ENCODE data around the gene ASPG.

ASPG gene

GRCh38 chr14:104116288-104116755 lies 30.8 kb downstream of the ASPG start:
- no peak for DNase-seq (ENCODE audit: low spot score)
- in situ Hi-C loops (cut with MboI; ENCODE audit: low sequenced_read_pairs, unreplicated experiment) = no loop called here
- TF ChIP-seq CTCF (IDR thresholded peaks at IDR 0.05; ENCODE audit: borderline replicate concordance, control extremely low read depth, extremely low read depth, insufficient read depth, missing control alignments) = no peak

GRCh38 chr14:104116756-104117340 lies 31.3 kb downstream of the ASPG start:
- DNase-seq (ENCODE audit: low spot score) = no peak
- no peak for TF ChIP-seq CTCF (IDR thresholded peaks at IDR 0.05; ENCODE audit: borderline replicate concordance, control extremely low read depth, extremely low read depth, insufficient read depth, missing control alignments)
- in situ Hi-C loops (cut with MboI; ENCODE audit: low sequenced_read_pairs, unreplicated experiment) = no loop called here

- DNase-seq (ENCODE audit: low spot score) = no peak
These were observed 32.0 kb downstream of the ASPG start for GRCh38 chr14:104117341-104118005.

GRCh38 chr14:104118006-104118844 lies 32.7 kb downstream of the ASPG start:
- in situ Hi-C loops (cut with MboI; ENCODE audit: low sequenced_read_pairs, unreplicated experiment) = no loop called here
- no peak for TF ChIP-seq CTCF (IDR thresholded peaks at IDR 0.05; ENCODE audit: borderline replicate concordance, control extremely low read depth, extremely low read depth, insufficient read depth, missing control alignments)
- DNase-seq (ENCODE audit: low spot score) = no peak

More at GRCh38 chr14:104117341-104118005, 32.0 kb downstream of the ASPG start:
- TF ChIP-seq CTCF (IDR thresholded peaks at IDR 0.05; ENCODE audit: borderline replicate concordance, control extremely low read depth, extremely low read depth, insufficient read depth, missing control alignments) = no peak
- in situ Hi-C loops (cut with MboI; ENCODE audit: low sequenced_read_pairs, unreplicated experiment) = no loop called here

DNA sequence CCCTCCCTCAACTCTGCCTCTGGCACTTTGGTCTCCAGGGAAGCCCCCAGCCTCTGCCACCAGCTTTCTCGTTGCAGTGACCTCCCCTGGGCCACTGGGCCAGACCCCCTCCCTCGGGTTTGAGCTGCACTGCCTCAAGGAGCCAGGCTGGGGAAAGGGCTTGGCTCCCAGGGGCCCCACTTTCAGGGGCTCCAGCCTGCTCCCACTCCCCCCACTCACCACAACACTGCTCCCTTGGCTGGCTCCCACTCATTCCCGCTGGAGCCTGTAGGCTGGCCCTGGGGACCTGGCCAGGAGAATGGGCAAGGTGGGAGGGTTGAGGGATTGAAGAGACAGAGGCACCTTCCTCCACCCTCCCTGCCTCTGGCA lies 33.6 kb downstream of the ASPG start:
- no peak for TF ChIP-seq CTCF (IDR thresholded peaks at IDR 0.05; ENCODE audit: borderline replicate concordance, control extremely low read depth, extremely low read depth, insufficient read depth, missing control alignments)
- DNase-seq (ENCODE audit: low spot score) = no peak
- in situ Hi-C loops (cut with MboI; ENCODE audit: low sequenced_read_pairs, unreplicated experiment) = no loop called here

DNA sequence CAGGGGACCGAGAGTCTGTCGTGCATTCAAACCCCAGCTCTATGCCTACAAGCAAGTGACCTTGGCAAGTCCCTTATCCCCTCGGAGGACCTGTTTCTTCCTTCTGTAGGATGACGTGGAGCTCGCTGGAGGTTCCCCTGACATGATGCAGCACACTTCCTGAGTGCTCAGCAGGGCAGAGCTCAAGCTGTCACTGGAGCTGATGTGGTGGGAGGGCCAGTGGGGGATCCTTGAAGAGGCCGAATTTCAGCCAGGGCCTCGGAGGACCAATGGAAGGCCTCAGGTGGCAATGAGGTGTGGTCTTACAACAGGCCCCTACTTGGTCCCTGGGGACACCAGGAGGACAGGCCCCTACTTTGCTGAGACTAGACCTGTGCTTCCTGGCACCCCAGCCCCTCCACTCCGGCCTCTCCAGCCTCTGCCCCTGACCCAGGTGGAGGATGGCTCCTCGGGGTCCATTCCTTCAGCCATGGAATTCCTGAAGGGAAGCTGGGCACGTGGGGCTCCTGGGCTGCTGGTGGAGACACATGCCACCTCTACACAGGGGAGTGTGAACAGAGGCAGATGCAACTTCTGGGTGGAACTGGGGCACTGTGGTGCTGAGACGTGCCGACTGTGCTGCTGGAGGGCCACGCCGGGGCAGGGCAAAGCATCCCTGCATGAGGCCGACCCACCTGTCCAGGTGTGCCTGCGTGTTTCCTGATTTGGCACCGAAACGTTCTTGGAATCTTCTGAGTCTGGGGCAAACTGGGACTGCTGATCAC lies 34.2 kb downstream of the ASPG start:
- TF ChIP-seq CTCF (IDR thresholded peaks at IDR 0.05; ENCODE audit: borderline replicate concordance, control extremely low read depth, extremely low read depth, insufficient read depth, missing control alignments) = no peak
- in situ Hi-C loops (cut with MboI; ENCODE audit: low sequenced_read_pairs, unreplicated experiment) = no loop called here
- DNase-seq (ENCODE audit: low spot score) = no peak
